Measurements from ENCODE around the gene CD109.

Gene CD109

GRCh38 chr6:73769976-73770375 is 74.0 kb downstream of the CD109 start:
- H3K4me3 ChIP-seq (ENCODE audit: low read length), result no peak overlapping the region
- DNase-seq (ENCODE audit: low read depth), result no peak
- TF ChIP-seq CTCF (conservative IDR thresholded peaks at IDR 0.05; ENCODE audit: low read depth, low read length), result no peak

- TF ChIP-seq CTCF (conservative IDR thresholded peaks at IDR 0.05; ENCODE audit: low read depth, low read length), result no peak
- H3K4me3 ChIP-seq (ENCODE audit: low read length), result no peak overlapping the region
- no peak for DNase-seq (ENCODE audit: low read depth)
Observed at GRCh38 chr6:73774311-73774774, 78.3 kb downstream of the CD109 start.

GRCh38 chr6:73779943-73780342 is 83.9 kb downstream of the CD109 start:
- DNase-seq (ENCODE audit: low read depth), result no peak
- no peak for TF ChIP-seq CTCF (conservative IDR thresholded peaks at IDR 0.05; ENCODE audit: low read depth, low read length)
- H3K4me3 ChIP-seq (ENCODE audit: low read length), result no peak overlapping the region

- TF ChIP-seq CTCF (conservative IDR thresholded peaks at IDR 0.05; ENCODE audit: low read depth, low read length), result no peak
- DNase-seq (ENCODE audit: low read depth), result no peak
- H3K4me3 ChIP-seq (ENCODE audit: low read length), result no peak overlapping the region
Observed at GRCh38 chr6:73782911-73783310, 86.9 kb downstream of the CD109 start.

GRCh38 chr6:73784726-73785505 is 88.9 kb downstream of the CD109 start:
- H3K4me3 ChIP-seq (ENCODE audit: low read length), result no peak overlapping the region
- no peak for DNase-seq (ENCODE audit: low read depth)
- no peak for TF ChIP-seq CTCF (conservative IDR thresholded peaks at IDR 0.05; ENCODE audit: low read depth, low read length)

GRCh38 chr6:73790574-73790973 is 94.6 kb downstream of the CD109 start:
- no peak for DNase-seq (ENCODE audit: low read depth)
- no peak for TF ChIP-seq CTCF (conservative IDR thresholded peaks at IDR 0.05; ENCODE audit: low read depth, low read length)
- H3K4me3 ChIP-seq (ENCODE audit: low read length), result no peak overlapping the region

- no peak for TF ChIP-seq CTCF (conservative IDR thresholded peaks at IDR 0.05; ENCODE audit: low read depth, low read length)
- no peak overlapping the region for H3K4me3 ChIP-seq (ENCODE audit: low read length)
- no peak for DNase-seq (ENCODE audit: low read depth)
Observed at GRCh38 chr6:73791336-73791735, 95.3 kb downstream of the CD109 start.

All from retinal pigment epithelial cell (primary cell).